Body of pancreas (tissue), 4 donors: ENCODE data around the gene ADGRF1.

ENCODE experiments used
- CTCF ChIP-seq, 7 experiments: fragments of 450-650 bp in 4 of 7; fragments of 200-600 bp in 3 of 7; sonication (generic) in 3 of 7; IDR thresholded peaks; one replicate each; pipeline ENCODE4 v1.5.1; 2016 to 2019; ENCODE audit warnings: antibody characterized with exemption in 7 of 7
- POLR2A ChIP-seq, 3 donors: fragments of 450-650 bp; IDR thresholded peaks; one replicate each; pipeline ENCODE4 v1.6.1; 2016; ENCODE audit warnings: antibody characterized with exemption in 3 of 3, mild to moderate bottlenecking in 2 of 3

DNA sequence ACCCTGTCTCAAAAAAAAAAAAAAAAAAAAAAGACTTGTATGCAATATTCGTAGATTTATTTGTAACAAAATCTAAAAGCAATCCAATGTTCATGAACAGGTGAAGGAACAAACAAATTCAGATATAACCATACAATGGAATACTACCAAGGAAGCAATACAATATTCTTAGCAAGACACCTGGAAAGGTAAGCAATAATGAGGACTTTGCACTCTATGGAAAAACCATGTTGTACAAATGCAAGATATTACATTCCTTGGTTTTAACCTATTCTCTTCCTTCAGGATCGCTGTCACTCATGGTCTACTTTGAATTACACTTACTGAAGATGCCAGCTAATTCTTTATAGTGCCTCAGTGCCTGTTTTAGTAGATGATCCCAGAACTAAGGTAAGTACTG is 14.7 kb upstream of the ADGRF1 start:
- no peak for TF ChIP-seq CTCF (IDR thresholded peaks at IDR 0.05)
- TF ChIP-seq POLR2A (IDR thresholded peaks at IDR 0.05): no peak
